H1 (cell line): ENCODE measurements around the gene CSF2RB. TPM values are rescaled to one million over a fixed set of nuclear protein-coding genes. Genes with fewer than 3 reads are reported as not detected.

ENCODE experiments used
- CTCF ChIA-PET: fragments of 300-600 bp; sonication (Branson Sonifier 250); formaldehyde crosslinking; loops from one replicate; lab custom pipeline; 2021; ENCODE audit not compliant: partially characterized antibody; lab: Charles Lee
- POLR2A ChIA-PET: fragments of 300-600 bp; sonication (Branson Sonifier 250); formaldehyde crosslinking; loops from one replicate; lab custom pipeline; 2021; ENCODE audit warnings: inconsistent platforms; ENCODE audit not compliant: partially characterized antibody; lab: Charles Lee
- DNase-seq, 2 experiments: peaks; one replicate each; pipeline versions ENCODE4 v3.0.0 to v3.0.0-alpha.2; 2010 to 2022; ENCODE audit warnings: low spot score in 2 of 2, low read depth in 1 of 2, mixed read lengths in 1 of 2
- FAIRE-seq: peaks from 2 replicates; lab custom pipeline; 2011; peaks lifted over from hg19 to GRCh38; lab: Jason Lieb, UNC
- H2AFZ ChIP-seq: 2 replicates; pipeline ENCODE4 v1.8.1; 2012; ENCODE audit warnings: low read length, inconsistent platforms
- H2AK5ac ChIP-seq: 2 replicates; pipeline ENCODE4 v1.6.1; 2013; ENCODE audit warnings: low read depth, low read length
- H2BK120ac ChIP-seq: replicated peaks from 2 replicates; pipeline ENCODE3; 2013; ENCODE audit warnings: low read depth, low read length, inconsistent platforms
- H2BK12ac ChIP-seq: 2 replicates; pipeline ENCODE4 v1.6.1; 2013; ENCODE audit warnings: low read depth, low read length
- H2BK15ac ChIP-seq: 2 replicates; pipeline ENCODE4 v1.6.1; 2013; ENCODE audit warnings: low read length
- H2BK20ac ChIP-seq: 2 replicates; pipeline ENCODE4 v1.6.1; 2013; ENCODE audit warnings: low read length
- H2BK5ac ChIP-seq: 2 replicates; pipeline ENCODE4 v1.6.1; 2013; ENCODE audit warnings: low read depth, low read length
- H3K14ac ChIP-seq: 2 replicates; pipeline ENCODE4 v1.6.1; 2013; ENCODE audit warnings: inconsistent platforms; ENCODE audit not compliant: insufficient read length
- H3K18ac ChIP-seq: 2 replicates; pipeline ENCODE4 v1.6.1; 2013; ENCODE audit warnings: low read length; ENCODE audit errors: extremely low read depth
- H3K23ac ChIP-seq: 2 replicates; pipeline ENCODE4 v1.6.1; 2013; ENCODE audit warnings: inconsistent platforms; ENCODE audit not compliant: insufficient read length
- H3K23me2 ChIP-seq: 2 replicates; pipeline ENCODE4 v1.6.1; 2013; ENCODE audit warnings: low read depth, low read length
- H3K27ac ChIP-seq: 2 replicates; pipeline ENCODE4 v1.6.1; 2011; ENCODE audit warnings: low read depth, low read length, inconsistent platforms
- H3K27me3 ChIP-seq, 4 experiments: replicated peaks in 1 of 4; 1 replicate in 1 of 4; 2 replicates in 3 of 4; pipeline versions ENCODE4 v1.6.1 to v1.8.1; 2011 to 2013; ENCODE audit warnings: low read length in 3 of 4, mild to moderate bottlenecking in 3 of 4, inconsistent platforms in 2 of 4, mixed read lengths in 2 of 4, moderate library complexity in 1 of 4; ENCODE audit not compliant: control insufficient read depth in 3 of 4, insufficient read depth in 3 of 4; ENCODE audit errors: extremely low read depth in 1 of 4
- H3K36me3 ChIP-seq, 4 experiments: 2 replicates each; pipeline versions ENCODE4 v1.6.1 to v1.8.1; 2011 to 2013; ENCODE audit warnings: mild to moderate bottlenecking in 4 of 4, low read length in 3 of 4, moderate library complexity in 2 of 4, control low read depth in 1 of 4, inconsistent platforms in 1 of 4; ENCODE audit not compliant: insufficient read depth in 4 of 4, control insufficient read depth in 2 of 4
- H3K4ac ChIP-seq: replicated peaks from 2 replicates; pipeline ENCODE3; 2013; ENCODE audit warnings: low read length, low read depth, mixed read lengths, inconsistent platforms; ENCODE audit not compliant: insufficient read length
- H3K4me1 ChIP-seq, 4 experiments: replicated peaks in 1 of 4; 1 replicate in 1 of 4; 2 replicates in 3 of 4; pipeline versions ENCODE4 v1.6.1 to v1.8.1; 2011 to 2013; ENCODE audit warnings: low read length in 3 of 4, inconsistent platforms in 2 of 4, mixed read lengths in 1 of 4; ENCODE audit not compliant: insufficient read depth in 4 of 4, control insufficient read depth in 3 of 4
- H3K4me2 ChIP-seq, 2 experiments: 2 replicates each; pipeline versions ENCODE4 v1.6.1 to v1.8.1; 2011 to 2013; ENCODE audit warnings: low read depth in 2 of 2, low read length in 2 of 2, control low read depth in 1 of 2, inconsistent platforms in 1 of 2, mild to moderate bottlenecking in 1 of 2; ENCODE audit not compliant: insufficient read depth in 1 of 2
- H3K4me3 ChIP-seq, 4 experiments: fragments of 200-600, 300-600 bp in 1 of 4; sonication (generic), shearing (Covaris generic), sonication (Bioruptor Twin) in 1 of 4; 2 replicates each; pipeline versions ENCODE4 v1.5.1 to v1.8.1; 2011 to 2016; ENCODE audit warnings: low read length in 4 of 4, low read depth in 3 of 4, control low read depth in 2 of 4, inconsistent platforms in 2 of 4, mild to moderate bottlenecking in 2 of 4, mixed read lengths in 1 of 4, moderate library complexity in 1 of 4; ENCODE audit not compliant: insufficient read depth in 2 of 4; ENCODE audit errors: extremely low read depth in 1 of 4
- H3K56ac ChIP-seq: replicated peaks from 2 replicates; pipeline ENCODE3; 2013; ENCODE audit warnings: low read depth, mild to moderate bottlenecking, mixed read lengths, low read length, inconsistent platforms; ENCODE audit not compliant: insufficient read length
- H3K79me1 ChIP-seq: 2 replicates; pipeline ENCODE4 v1.6.1; 2013; ENCODE audit warnings: low read depth, low read length, control low read depth
- H3K79me2 ChIP-seq, 2 experiments: 2 replicates each; pipeline versions ENCODE4 v1.6.1 to v1.8.1; 2012 to 2013; ENCODE audit warnings: low read length in 2 of 2, mild to moderate bottlenecking in 2 of 2, inconsistent platforms in 1 of 2; ENCODE audit not compliant: insufficient read depth in 2 of 2, control insufficient read depth in 1 of 2
- H3K9ac ChIP-seq, 4 experiments: replicated peaks in 1 of 4; 1 replicate in 1 of 4; 2 replicates in 3 of 4; pipeline versions ENCODE4 v1.6.1 to v1.8.1; 2011 to 2013; ENCODE audit warnings: low read depth in 3 of 4, low read length in 3 of 4, control low read depth in 2 of 4, mild to moderate bottlenecking in 2 of 4, moderate library complexity in 2 of 4, inconsistent platforms in 1 of 4; ENCODE audit errors: extremely low read depth in 1 of 4
- H3K9me3 ChIP-seq, 2 experiments: 2 replicates each; pipeline versions ENCODE4 v1.6.1 to v1.8.1; 2012 to 2013; ENCODE audit warnings: mild to moderate bottlenecking in 2 of 2, moderate library complexity in 2 of 2, control low read depth in 1 of 2, inconsistent platforms in 1 of 2, low read depth in 1 of 2, low read length in 1 of 2, mixed read lengths in 1 of 2; ENCODE audit not compliant: insufficient read depth in 2 of 2
- H4K20me1 ChIP-seq, 2 experiments: replicated peaks in 1 of 2; 2 replicates each; pipeline versions ENCODE3 to v1.8.1; 2011 to 2013; ENCODE audit warnings: inconsistent platforms in 2 of 2, low read length in 2 of 2, mild to moderate bottlenecking in 1 of 2; ENCODE audit not compliant: insufficient read depth in 2 of 2, control insufficient read depth in 1 of 2
- H4K5ac ChIP-seq: 2 replicates; pipeline ENCODE4 v1.6.1; 2013; ENCODE audit warnings: low read length, low read depth, mixed read lengths, inconsistent platforms; ENCODE audit not compliant: insufficient read length
- H4K8ac ChIP-seq: 2 replicates; pipeline ENCODE4 v1.8.0; 2013; ENCODE audit warnings: mild to moderate bottlenecking, moderate library complexity, low read length, inconsistent platforms; ENCODE audit not compliant: insufficient read depth; ENCODE audit errors: extremely low read depth
- H4K91ac ChIP-seq: replicated peaks from 2 replicates; pipeline ENCODE3; 2013; ENCODE audit warnings: low read length, mixed read lengths, inconsistent platforms; ENCODE audit not compliant: insufficient read length
- CBX8 ChIP-seq: fragments of 300-800, 300-1000 bp; sonication (generic); IDR thresholded peaks from 2 replicates; pipeline ENCODE4 v1.7.1; 2016; ENCODE audit warnings: low read depth, low read length, borderline replicate concordance
- WGBS, 2 experiments: shearing (Covaris generic) in 1 of 2; methylation state at CpG; one replicate each; pipeline versions ENCODE4 v1.1.6 to v1.1.7; 2013 to 2015; ENCODE audit warnings: low lambda C conversion rate in 2 of 2, mixed read lengths in 2 of 2, inconsistent platforms in 1 of 2, low coverage in 1 of 2, missing lambda C conversion rate in 1 of 2; ENCODE audit not compliant: insufficient replicate concordance in 2 of 2, insufficient coverage in 1 of 2, insufficient read length in 1 of 2; ENCODE audit errors: extremely low coverage in 1 of 2, missing lambda C conversion rate in 1 of 2; 5-methylcytosine and 5-hydroxymethylcytosine counted together
- polyA plus RNA-seq, 7 experiments: library from polyadenylated mRNA; depleted of rRNA in 3 of 7; stranded (reverse) in 5 of 7; unstranded in 2 of 7; fragments of >200 nt in 5 of 7; fragments of 200-250 nt in 2 of 7; gene quantifications; 1 replicate in 5 of 7; 2 replicates in 1 of 7; 4 replicates in 1 of 7; pipeline versions ENCODE4 v1.2.1 to v1.2.3, GENCODE V29; 2011 to 2013; ENCODE audit warnings: missing spikeins in 2 of 7, mixed read lengths in 2 of 7
- total RNA-seq: library from RNA; stranded (reverse); fragmentation: NEBNext Ultra II Directional; extraction: Animal tissue kit (Norgen Biotek cat#: 25700); gene quantifications from 2 replicates; pipeline ENCODE4 v1.2.1, GENCODE V29; 2021

Gene CSF2RB
- total and polyA plus RNA-seq, 2 of the 8 experiments (the other 6 are each of a cell fraction or from before 2014, with no cell fraction given): not detected

DNA sequence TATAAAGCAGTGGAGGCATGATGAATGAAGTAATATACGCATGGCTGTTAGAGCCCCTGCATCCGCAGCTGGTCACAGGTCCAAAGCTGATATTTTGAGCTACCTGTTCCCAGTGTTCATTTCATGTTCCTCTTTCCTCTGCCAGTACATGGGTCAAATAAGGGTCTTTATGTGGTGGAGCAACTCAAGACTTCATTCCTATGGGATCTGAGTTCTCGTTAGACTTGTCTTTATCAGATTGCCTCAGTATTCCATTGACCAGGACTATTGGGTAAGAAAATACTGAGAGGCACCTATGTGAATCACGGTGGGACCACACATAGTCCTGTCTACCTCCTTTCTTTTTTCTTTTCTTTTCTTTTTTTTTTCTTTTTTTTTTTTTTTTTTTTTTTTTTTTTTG, 27.4 kb upstream of the CSF2RB start:
- no peak overlapping the region for H3K56ac ChIP-seq
- H3K4me3 ChIP-seq: no peak overlapping the region
- no peak overlapping the region for H2AK5ac ChIP-seq
- H4K20me1 ChIP-seq: no peaks in the 10 kb centered on the region
- no peaks in the 10 kb centered on the region for H3K79me1 ChIP-seq
- no peak overlapping the region for H3K4me2 ChIP-seq
- no peak overlapping the region for H2BK20ac ChIP-seq
- H3K79me2 ChIP-seq: no peaks in the 10 kb centered on the region
- no peak overlapping the region for H2BK12ac ChIP-seq
- H3K23ac ChIP-seq: no peak overlapping the region
- no peak overlapping the region for H3K4ac ChIP-seq
- H3K18ac ChIP-seq: no peak overlapping the region
- no peak overlapping the region for H3K9ac ChIP-seq
- H3K36me3 ChIP-seq: no peaks in the 10 kb centered on the region
- no peak overlapping the region for H4K91ac ChIP-seq
- no peak overlapping the region for H3K14ac ChIP-seq
- no peak overlapping the region for H2BK120ac ChIP-seq
- no peak for TF ChIP-seq CBX8
- no peak overlapping the region for H2AFZ ChIP-seq
- H3K27me3 ChIP-seq: no peaks in the 10 kb centered on the region
- FAIRE-seq (no peak), DNase-seq (no peak)
- H4K5ac ChIP-seq: no peak overlapping the region
- ChIA-PET CTCF (interaction anchor here (0.9 to 1.5 kb wide), 5 partner anchors 8 to 33 kb away, joined by 3 read pairs; no protein-coding TSS in a partner anchor), POLR2A (interaction anchor here (0.7 kb wide), 1 partner anchor 1472 kb away, joined by 4 read pairs; no protein-coding TSS in a partner anchor)
- WGBS, 2 experiments: 83% methylated on average over 4 of the region's 4 CpGs; no CpG with 5 or more reads in 1 of the 2 experiments
- H2BK5ac ChIP-seq: no peak overlapping the region
- H3K23me2 ChIP-seq: no peaks in the 10 kb centered on the region
- no peak overlapping the region for H3K27ac ChIP-seq
- peaks cover 0 to 4% (median 0%) of the 10 kb centered on the region in 4 experiments; a peak in 2 of 7 replicates for H3K4me1 ChIP-seq
- no peak overlapping the region for H2BK15ac ChIP-seq
- H3K9me3 ChIP-seq: peaks cover 0 to 6% of the 10 kb centered on the region in 2 experiments; a peak in 1 of 4 replicates
- no peak overlapping the region for H4K8ac ChIP-seq
